GM18861 (cell line): ENCODE data around the gene HOXA7.

Experiments used
- ATAC-seq: cut with Tn5 transposase; IDR thresholded peaks from one replicate; pipeline ENCODE4 v1.9.1; 2021; ENCODE audit not compliant: unreplicated experiment

Gene HOXA7

DNA sequence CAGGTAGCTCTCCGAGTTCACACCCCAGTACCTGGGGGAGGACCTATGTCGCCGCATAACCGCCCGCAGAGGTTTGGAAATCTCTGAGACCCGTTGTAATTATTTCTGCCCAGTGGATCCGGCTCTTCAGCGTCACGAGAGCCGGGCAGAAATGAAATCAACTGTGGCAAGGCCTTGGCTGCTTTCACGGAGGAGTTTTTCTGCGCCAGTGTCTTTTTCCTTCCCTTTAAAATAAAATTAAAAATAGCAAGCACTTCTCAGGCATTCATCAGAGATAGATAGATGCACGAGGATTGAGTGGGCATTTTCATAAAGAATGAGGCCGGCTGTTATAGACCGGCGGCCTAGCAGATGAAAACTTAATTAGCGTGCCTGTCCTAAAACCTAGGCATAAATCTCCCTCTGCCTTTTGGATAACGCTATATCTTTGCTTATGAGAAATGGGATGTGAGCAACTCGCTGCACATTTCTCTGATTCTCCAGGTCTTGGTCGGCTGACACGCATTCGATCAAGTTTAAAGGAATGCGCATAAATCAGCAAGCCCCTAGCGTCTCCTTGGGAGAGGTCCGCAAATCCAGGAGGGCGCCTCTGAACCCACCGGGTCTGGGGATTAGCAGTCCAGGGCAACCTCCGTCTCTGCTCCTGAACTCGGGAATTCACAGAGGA, 37.0 kb upstream of the HOXA7 start:
- no peak for ATAC-seq

DNA sequence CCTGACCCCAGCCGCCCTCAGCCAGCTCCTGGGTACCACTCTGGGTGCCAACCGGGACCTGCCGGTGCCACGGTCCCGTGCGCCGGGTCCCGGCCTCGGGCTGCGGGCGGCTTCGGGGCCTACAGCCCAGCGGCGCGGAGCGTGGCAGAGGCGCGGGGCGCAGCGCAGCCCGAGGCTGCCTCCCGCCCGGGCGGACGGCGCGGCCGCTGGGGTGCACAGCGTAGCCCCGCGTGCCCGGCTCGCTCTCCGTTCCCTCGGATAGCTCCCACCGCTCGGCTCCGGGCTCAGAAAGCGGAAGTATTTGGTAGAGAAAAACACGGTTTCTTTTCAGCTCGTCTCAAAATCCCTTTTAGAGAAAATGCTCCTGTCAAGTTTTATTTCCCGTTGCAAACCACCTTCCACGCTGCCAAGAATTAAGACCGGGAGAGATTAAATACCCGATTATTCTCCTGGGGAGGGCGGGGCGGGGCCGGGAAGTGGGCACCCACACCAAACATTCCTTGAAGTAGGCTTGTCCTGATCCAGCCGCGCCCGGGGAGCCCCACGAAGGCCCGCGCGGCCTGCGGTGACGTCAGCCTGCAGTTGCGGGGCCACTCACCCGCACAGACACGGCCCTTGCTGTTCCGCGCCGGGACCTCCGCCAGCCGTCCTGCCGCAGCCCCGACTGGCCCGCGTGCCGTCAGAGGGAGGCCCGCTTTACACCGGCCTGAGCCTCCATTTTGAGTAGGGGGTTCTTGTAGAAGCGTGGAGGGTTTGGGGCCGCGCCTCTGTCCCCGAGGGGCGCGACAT, 36.3 kb upstream of the HOXA7 start:
- no peak for ATAC-seq

DNA sequence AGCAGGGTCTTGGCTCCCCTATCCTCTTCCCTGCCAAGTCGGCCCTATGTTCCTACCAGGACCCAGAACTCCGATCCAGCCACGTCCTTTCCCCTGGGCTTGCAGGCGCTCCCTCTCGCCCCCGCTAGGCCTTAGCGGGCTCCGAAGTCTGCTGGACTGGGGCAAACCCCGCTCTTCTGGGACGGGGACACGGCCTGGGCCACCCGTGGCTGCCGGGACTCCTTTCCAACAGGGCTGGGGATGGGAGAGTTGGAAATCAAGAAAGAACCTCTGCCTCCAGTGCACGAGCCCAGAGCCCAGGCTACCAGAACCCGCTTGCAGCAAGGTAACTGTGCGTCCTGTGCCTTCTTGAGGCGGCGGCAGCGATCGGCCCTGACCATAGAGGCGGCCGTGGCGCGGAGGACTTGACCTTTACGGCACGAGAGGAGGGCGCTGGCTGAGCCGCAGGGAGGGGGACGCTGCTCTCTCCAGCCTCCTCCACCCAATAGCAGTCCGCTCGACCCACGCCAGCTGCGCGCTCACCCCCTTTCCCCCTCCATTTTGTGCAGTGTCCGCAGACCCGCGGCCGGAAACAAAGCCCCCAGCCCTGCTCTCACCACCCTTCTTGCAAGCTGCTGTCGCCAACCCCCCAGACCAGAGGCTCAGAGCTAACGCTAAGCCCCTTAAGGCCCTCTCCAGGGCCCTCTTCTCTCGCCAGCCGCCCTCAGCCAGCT, 35.5 kb upstream of the HOXA7 start:
- no peak for ATAC-seq

DNA sequence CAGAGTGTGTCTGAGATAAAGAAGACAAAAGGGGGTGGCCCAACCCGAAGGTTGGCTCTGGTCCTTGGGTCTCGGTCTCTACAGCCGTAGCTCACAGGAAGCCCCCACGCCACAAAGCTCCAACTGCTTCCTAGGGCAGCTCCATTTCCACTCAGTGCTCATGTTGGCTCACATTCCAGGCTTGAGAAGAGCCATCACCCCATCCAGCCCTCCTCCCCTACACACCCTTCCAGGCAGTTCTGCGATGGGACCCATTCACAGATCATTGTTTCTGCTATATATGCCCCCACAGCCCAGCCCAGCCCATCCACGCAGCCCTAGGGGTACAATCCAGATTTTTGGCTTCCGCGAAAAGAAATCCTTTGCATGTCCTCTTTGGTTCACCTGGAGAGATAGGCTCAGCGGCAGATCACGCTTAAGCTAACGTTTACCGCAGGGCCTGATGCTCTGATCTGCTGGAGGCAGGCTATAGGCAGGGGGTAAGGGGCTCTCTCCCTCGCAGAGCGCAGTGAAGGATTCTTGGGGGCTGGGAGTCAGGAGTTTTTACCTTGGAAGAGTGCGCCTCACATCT, 34.8 kb upstream of the HOXA7 start:
- ATAC-seq: no peak

DNA sequence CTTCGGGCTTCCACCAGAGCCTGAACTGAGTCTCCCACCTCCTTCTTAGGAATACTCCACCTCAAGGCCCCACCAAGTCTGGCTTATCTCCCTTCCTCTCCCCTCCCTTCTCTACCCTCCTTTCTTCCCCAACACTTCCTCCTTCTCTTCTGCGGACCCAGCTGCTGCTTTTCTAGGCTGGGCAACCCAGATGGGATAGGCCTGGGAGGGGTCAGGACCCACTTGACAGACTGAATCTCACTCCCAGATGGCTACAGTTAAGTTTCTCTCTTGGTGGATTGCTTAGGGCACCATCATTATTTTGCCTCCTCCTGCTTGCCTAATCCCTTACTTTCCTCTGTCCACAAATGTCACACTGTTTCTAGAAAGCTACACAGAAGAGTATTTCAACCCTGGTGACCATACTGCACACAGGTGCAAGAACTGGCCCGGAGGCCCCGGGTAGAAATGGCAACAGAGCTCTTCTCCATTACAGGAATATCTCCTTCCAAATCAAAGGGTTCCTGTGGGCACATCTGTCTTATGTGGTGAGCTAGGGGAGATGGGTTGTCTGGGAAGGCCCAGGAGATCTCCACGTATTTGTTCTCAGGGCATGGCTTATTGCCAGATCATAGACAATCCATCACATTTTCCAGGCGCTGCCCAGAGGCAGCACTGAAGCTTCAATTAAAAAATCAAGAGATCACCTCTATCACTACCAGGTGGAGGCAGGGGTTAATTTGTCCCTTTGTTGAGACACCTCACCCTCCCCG, 33.7 kb upstream of the HOXA7 start:
- ATAC-seq: no peak

DNA sequence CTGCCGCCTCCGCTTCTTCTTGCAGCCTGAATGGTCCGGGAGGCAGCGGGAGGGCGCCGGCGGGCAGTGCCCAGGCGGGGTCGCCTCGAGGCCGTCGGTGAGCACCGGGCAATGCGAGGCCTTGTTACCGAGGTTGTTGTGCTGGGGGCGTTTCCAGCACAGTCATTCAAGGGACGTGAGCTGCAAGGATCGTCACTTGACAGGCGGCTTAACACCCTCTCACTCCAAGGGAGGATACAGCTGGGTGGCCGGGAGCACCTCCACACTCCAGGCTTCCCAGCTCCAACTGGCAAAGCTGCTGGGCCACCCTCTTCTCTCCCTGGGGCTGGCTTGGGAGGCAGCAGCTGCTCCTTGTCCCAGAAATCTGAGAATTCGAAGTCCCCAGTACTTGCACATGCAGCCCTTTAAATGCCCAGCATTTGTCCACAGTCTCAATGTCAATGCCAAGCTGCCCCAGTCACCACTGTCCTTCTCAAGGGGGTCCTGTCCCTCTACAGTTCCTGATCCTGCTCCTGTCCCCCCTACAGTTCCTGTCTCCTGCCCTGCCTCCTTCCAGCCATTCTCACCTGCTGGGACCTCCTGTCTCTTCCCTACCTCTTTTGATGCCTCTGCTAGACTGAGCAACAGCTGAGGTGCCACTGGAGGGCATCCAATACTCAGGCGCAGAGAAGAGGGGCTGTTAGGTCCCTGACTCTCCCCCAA, 33.0 kb upstream of the HOXA7 start:
- ATAC-seq: no peak

DNA sequence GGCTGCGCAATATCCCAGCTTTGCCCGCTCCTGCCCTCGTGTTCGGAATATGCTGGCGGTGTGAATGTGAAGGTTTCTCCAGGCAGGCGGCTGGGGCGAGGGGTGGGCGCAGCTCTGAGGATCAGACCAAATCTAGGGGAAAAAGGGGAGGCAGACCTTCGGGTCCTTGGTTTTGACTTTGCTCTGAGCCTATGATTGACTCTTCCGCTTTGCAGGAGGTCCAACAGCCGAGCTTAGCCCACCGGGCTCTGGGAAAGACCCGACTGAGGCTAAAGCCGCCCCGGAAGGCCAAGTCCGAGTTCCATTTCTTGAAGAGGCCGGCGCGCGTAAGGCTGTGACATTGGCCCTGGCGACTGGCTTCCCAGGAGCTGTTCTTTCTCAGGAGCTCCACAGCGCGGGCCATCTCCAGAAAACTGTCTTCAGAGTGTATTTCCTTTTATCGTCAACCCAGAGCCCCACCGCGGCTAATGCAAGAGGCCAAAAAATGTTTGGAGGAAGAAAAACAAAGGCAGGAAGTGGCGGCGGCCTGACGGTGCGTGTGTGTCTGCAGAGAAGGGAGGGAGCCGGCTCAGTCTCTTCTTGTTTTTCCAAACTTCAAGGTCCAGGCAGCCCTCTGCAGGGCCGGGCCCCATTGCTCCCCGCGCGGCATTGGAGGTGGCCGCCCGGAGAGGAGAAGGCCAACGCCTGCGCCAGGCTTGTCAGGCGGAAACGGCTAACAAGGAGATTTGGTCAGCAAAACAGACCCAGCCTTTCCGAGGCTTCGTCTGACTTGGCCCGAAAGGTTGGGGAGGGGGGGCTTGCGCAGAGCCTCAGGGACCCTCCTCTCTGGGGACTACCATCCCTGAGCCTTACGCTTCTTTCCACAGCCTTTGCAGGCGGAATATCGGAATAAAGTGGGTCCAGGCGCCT, 32.2 kb upstream of the HOXA7 start:
- ATAC-seq: no peak

DNA sequence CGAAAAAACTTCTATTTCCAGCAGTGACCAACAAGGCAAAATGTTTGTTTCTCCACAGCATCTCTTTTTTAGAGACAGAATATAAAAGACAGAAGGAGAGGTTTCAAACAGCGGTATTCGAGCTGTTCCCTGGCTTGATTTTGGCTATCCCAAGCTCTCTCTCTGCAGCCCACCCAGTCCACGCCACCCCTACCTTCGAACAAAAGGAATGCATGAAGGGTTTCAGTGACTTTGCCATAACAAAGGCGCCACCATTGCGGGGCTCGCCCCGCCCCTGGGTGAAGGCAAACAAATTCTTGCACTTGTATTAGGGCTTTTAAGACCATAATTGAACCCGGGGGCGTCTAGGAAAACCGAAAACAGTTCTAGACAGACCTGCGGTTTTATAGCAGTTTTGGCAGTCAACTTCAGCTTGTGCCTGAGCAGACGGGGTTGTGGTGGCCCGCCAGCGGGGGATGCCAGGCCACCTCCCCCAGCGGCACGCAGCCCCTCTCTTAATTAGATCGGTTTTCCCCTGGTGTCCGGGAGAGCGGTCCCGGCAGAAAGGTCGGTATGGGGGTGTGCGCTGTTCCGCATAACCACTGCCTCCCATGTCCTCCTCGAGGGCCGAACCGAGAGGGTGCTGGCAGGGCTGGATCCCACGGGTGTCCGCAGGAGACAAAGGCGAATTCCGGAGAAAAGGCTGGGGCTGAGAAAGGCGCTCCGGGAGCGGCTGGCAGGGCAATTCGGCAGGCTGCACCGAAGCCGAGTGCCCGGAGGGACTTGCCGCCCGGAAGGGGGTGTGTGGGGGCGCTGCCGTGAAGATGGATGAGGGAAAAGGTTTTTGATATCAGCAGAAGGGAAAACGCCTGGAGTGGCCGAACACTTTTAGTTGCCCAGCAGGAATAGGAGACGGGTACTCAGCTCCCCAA, 31.3 kb upstream of the HOXA7 start:
- no peak for ATAC-seq

DNA sequence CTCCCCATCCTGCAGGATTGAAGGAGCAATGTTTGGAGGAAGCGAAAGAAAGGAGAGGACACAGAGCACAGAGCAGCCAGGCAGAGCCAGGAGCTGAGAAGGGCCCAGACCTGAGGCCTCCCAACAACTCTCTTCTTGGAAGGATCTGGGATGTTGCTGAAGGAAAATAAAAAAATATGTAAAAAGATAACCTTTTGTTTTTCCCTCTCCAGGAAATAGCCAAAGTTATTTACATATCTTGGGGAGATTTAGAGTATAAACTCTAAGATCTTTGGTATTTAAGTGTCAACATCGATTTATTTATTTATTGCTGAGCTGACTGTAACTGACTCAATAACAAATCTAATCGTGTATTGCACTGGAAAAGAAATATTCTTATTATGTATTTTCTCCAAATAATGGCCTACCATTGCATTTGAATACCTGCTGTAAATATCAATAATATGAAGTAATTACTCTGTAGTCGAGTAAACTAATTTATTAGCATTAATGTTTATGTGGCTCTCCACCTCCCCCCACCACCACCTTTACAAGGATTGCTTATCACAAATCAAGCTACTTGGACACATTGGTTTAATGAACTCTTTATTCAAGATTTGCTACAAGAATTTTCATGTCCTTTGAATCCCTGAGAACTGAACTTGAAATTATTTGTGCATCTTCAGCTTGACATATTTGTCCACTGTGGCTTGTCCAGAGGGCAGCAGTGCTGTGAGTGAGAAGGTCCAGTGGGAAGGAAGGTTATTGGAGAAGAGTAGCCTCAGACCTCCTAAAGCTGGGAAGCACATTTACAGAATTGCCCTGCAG, 30.4 kb upstream of the HOXA7 start:
- ATAC-seq: no peak

DNA sequence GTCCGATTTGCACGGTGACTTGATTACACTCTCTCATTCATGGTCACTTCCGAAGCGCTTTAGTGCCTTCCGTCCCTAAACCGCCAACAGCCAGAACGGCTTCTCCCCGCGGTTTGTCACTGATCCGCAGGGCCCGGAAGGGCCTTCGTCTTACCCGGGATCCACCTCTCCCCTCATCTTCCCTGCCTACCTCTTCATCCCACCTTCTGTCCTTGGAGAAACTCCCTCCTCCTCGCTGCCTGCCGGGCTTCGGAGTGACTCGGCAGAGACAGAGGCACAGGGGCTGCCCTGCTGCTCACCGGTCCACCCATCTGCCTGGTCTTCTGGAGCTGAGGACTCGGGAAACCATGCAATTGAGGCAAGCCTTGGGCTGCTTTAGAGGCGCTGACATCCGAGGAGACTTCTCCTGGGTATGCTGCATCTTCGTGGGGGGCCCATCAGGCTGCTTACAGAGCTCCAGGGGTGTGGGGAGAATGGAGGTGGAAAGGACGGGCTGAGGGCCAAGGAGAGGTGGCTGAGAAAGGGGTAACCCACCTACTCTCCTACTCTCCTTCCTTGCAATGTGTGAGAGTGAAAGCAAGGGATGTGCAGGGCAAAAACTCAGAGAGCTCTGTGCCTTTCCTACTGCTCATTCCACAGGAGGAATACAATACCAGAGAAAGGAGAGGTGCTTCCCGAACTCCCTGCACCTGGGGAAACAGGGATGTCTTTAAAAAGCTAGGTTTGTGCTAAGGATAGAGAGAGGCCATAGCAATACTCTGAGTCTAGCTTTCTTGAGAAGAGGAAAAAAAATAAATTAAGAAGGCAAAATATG, 29.6 kb upstream of the HOXA7 start:
- no peak for ATAC-seq

DNA sequence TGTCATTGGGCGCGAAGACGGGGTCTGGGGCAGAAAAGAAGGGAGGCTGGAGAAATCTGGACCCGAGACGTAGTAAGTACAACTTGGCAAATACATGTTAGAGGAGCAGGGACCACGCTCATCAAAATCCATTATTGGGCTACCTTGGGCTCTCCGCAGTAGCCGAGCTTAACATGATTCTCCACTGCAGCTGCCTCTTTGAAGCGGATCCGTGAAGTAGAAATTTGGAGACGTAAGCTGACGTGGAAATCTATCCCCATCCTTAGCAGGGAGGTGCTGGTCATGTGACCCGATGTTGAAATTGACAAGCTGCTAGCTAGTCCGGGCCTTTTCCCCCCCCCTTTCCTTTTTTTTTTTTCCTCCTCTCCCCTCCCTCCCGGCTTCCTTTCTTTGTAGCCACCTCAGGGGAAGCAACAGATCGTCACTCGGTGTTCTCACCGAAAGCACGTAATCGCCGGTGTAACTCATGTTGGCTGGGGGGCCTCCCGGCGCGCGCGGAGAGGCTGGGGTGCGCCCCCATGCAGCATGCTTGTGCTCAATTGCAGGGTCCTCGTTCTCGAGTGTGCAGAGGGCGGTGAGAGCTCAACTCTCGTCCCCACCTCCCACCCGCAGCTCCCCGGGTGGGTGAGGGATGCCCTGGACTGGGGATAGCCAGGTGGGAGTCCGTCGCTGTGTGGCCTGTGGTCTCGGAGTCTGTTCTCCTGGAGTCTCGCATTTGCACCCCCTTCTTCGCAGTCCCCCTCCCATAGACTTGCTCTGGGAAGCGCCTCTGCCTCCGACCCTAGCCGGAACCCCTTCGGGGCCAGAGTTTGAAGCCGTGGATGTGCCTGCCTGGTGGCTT, 28.8 kb upstream of the HOXA7 start, which contains the start of gene HOXA11:
HOXA11 (minus strand) TSS at position 220 of the 841 bp plus-strand sequence; CDS start at position 132, 88 bp downstream.
- no peak for ATAC-seq

DNA sequence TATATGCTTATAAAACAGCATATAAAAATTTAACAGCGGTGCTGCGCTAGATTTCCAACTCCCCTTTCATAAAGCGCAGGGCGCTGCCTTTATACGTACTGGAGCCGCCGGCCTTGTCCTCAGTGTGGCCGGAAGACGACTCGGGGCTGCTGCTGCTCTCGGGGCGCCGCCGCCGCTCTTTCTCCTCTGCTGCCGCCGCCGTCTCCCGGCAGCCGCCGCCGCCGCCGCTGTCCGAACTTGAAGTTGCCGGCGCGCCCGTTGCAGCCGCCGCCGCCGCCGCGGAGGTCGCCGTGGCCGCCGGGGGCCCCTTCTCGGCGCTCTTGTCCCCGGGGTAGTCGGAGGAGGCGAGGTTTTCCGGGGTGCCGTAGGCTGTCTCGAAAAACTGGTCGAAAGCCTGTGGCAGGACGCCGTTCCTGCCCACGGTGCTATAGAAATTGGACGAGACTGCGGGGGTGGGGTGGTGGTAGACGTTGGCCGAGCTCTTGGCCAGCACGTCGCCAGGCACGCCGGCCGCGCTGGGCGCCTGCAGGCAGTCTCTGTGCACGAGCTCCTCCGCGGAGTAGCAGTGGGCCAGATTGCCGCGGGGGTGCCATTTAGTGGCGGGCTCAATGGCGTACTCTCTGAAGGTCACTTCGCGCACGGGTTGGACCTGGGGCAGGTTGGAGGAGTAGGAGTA, 28.0 kb upstream of the HOXA7 start:
- ATAC-seq: no peak

DNA sequence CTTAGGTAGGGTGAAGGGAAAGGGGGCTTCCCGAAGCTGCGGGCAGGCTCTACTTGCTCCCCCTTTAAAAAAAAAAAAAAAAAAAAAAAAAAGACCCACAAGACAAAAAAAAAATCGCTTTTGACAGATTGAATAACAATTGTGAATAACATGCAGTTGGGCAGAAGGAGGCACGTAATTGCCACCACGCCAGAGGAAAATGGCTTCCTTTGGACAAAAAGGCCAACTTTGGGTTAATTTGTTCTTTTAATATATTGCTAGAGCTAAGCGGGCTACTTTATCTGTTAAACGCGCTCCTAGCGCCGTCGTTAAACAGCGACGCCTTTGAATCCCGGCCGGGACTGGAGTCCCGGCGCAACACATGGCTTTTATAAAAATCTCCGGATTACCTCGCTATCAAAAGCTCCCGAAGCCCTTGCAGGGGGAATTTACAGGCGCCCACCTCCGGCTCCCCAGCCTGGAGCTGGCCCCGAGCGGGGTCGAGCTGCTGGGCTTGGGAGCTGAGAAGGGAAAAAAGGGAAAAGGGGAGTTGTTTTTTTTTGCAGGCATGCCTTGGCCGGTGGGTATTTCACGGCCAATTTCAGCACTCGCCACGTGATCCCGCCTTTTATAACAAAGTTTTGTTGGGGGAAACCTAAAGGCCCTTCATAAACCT, 27.3 kb upstream of the HOXA7 start:
- no peak for ATAC-seq

DNA sequence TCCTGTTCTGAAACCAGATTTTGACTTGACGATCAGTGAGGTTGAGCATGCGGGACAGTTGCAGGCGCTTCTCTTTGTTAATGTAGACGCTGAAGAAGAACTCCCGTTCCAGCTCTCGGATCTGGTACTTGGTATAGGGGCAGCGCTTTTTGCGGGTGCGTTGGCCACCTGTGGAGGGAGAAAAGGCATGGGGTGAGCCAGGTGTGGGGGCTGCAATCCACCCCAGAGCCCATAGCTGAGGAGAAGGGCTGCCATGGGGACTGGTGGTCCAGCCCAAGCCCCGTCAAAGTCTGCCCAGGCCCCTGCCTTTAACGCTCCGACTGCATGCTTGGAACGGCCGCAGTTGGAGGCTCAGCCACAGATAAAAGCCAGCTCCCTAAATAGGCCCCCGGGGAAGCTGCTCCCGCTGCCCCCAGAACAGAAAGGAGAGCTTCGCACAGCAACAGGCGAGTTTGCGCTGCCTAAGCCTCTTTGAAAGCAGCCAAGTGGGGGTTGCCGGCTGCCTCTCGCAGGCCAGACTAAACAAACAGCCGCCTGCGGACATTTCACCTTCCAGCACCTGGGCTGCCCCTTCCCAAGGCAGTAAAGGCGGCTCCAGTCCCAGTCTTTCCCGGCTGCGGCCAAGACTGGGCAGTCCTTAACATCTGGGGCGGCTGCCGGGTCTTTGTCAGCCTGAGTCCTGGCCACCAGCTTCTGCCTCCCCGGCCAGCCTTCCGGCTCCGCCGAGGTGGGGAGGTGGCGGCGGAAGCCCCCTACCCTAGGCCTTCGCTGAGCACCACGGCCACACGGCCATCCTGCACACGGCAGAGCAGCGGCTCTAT, 26.6 kb upstream of the HOXA7 start:
- no peak for ATAC-seq
